Neuronal stem cell (in vitro differentiated cells): ENCODE measurements around the gene MUC4.

Experiments
- DNase-seq: peaks from one replicate; pipeline ENCODE4 v3.0.0-alpha.2; 2013; ENCODE audit warnings: low spot score
- H2AFZ ChIP-seq: one replicate; pipeline ENCODE4 v1.6.1; 2013; ENCODE audit warnings: mild to moderate bottlenecking, low read length, inconsistent platforms
- H2AK5ac ChIP-seq: 2 replicates; pipeline ENCODE4 v1.6.1; 2013; ENCODE audit warnings: low read depth, mild to moderate bottlenecking, inconsistent platforms, low read length, moderate library complexity, mixed read lengths
- H2BK120ac ChIP-seq: 2 replicates; pipeline ENCODE4 v1.6.1; 2013; ENCODE audit warnings: low read depth, mild to moderate bottlenecking, inconsistent platforms, low read length, moderate library complexity, mixed read lengths
- H2BK12ac ChIP-seq: one replicate; pipeline ENCODE4 v1.6.1; 2013; ENCODE audit warnings: low read length, inconsistent platforms
- H2BK15ac ChIP-seq: 2 replicates; pipeline ENCODE4 v1.6.1; 2013; ENCODE audit warnings: mild to moderate bottlenecking, low read length, inconsistent platforms, mixed read lengths
- H2BK5ac ChIP-seq: one replicate; pipeline ENCODE4 v1.6.1; 2013; ENCODE audit warnings: inconsistent platforms, mild to moderate bottlenecking, low read length, moderate library complexity
- H3K14ac ChIP-seq: one replicate; pipeline ENCODE4 v1.6.1; 2013; ENCODE audit warnings: low read length, inconsistent platforms
- H3K18ac ChIP-seq: 2 replicates; pipeline ENCODE4 v1.6.1; 2013; ENCODE audit warnings: low read length, inconsistent platforms
- H3K23ac ChIP-seq: 2 replicates; pipeline ENCODE4 v1.6.1; 2013; ENCODE audit warnings: low read depth, mild to moderate bottlenecking, mixed read lengths, low read length, inconsistent platforms; ENCODE audit not compliant: poor library complexity
- H3K27ac ChIP-seq: replicated peaks from 3 replicates; pipeline ENCODE4 v1.5.1; 2013; ENCODE audit warnings: low read length, inconsistent platforms
- H3K27me3 ChIP-seq, 3 experiments: 2 replicates each; pipeline ENCODE4 v1.6.1; 2013; ENCODE audit warnings: low read length in 3 of 3, mild to moderate bottlenecking in 2 of 3, inconsistent platforms in 1 of 3, low read depth in 1 of 3, mixed read lengths in 1 of 3, moderate library complexity in 1 of 3; ENCODE audit not compliant: control insufficient read depth in 3 of 3, insufficient read depth in 3 of 3
- H3K36me3 ChIP-seq, 2 donors: replicated peaks in 1 of 2; 2 replicates each; pipeline ENCODE4 v1.6.1; 2013; ENCODE audit warnings: low read length in 2 of 2; ENCODE audit not compliant: control insufficient read depth in 2 of 2, insufficient read depth in 2 of 2
- H3K4ac ChIP-seq: 2 replicates; pipeline ENCODE4 v1.6.1; 2013; ENCODE audit warnings: inconsistent platforms, mild to moderate bottlenecking, low read length, moderate library complexity
- H3K4me1 ChIP-seq, 2 donors: 1 replicate in 1 of 2; 2 replicates in 1 of 2; pipeline ENCODE4 v1.6.1; 2013; ENCODE audit warnings: low read length in 2 of 2, low read depth in 1 of 2; ENCODE audit not compliant: control insufficient read depth in 2 of 2, insufficient read depth in 1 of 2
- H3K4me2 ChIP-seq: one replicate; pipeline ENCODE4 v1.6.1; 2013; ENCODE audit warnings: mild to moderate bottlenecking, low read length, inconsistent platforms; ENCODE audit not compliant: insufficient read depth, poor library complexity, severe bottlenecking
- H3K4me3 ChIP-seq, 2 donors: 2 replicates each; pipeline ENCODE4 v1.5.1; 2013; ENCODE audit warnings: low read length in 2 of 2, mild to moderate bottlenecking in 2 of 2, inconsistent platforms in 1 of 2, moderate library complexity in 1 of 2
- H3K79me1 ChIP-seq: one replicate; pipeline ENCODE4 v1.6.1; 2013; ENCODE audit warnings: low read depth, mild to moderate bottlenecking, inconsistent platforms, low read length, moderate library complexity
- H3K9ac ChIP-seq: one replicate; pipeline ENCODE4 v1.6.1; 2013; ENCODE audit warnings: mild to moderate bottlenecking, low read depth, low read length, inconsistent platforms; ENCODE audit not compliant: poor library complexity
- H3K9me3 ChIP-seq, 2 donors: replicated peaks in 1 of 2; 2 replicates each; pipeline versions ENCODE3 to v1.6.1; 2013; ENCODE audit warnings: low read length in 2 of 2, mild to moderate bottlenecking in 2 of 2, inconsistent platforms in 1 of 2, low read depth in 1 of 2, mixed read lengths in 1 of 2, moderate library complexity in 1 of 2; ENCODE audit not compliant: control insufficient read depth in 2 of 2, insufficient read depth in 1 of 2
- H4K8ac ChIP-seq: one replicate; pipeline ENCODE4 v1.6.1; 2013; ENCODE audit warnings: low read depth, mild to moderate bottlenecking, inconsistent platforms, low read length, moderate library complexity
- H4K91ac ChIP-seq: one replicate; pipeline ENCODE4 v1.6.1; 2013; ENCODE audit warnings: low read length, low read depth, mild to moderate bottlenecking, inconsistent platforms; ENCODE audit not compliant: poor library complexity
- WGBS, 2 donors: extraction: QIAGEN DNeasy Blood & Tissue Kit; methylation state at CpG; one replicate each; pipeline ENCODE4 v1.1.7; 2013; ENCODE audit warnings: missing lambda C conversion rate in 2 of 2, mixed read lengths in 1 of 2; ENCODE audit not compliant: insufficient read length in 2 of 2, insufficient replicate concordance in 1 of 2; ENCODE audit errors: extremely low coverage in 2 of 2; 5-methylcytosine and 5-hydroxymethylcytosine counted together

MUC4 gene

GRCh38 chr3:195802795-195803194, 8.9 kb downstream of the MUC4 start:
- Histone ChIP-seq H3K36me3 (no peaks in the 10 kb centered on the region), H2AFZ (no peak overlapping the region), H3K79me1 (no peaks in the 10 kb centered on the region), H4K91ac (no peak overlapping the region), H3K27me3 (peaks cover 0 to 63% (median 0%) of the 10 kb centered on the region in 3 experiments), H2BK120ac (no peak overlapping the region), H4K8ac (no peak overlapping the region), H3K14ac (no peak overlapping the region), H3K4ac (no peak overlapping the region), H3K4me2 (no peak overlapping the region), H3K9ac (no peak overlapping the region), H3K27ac (no peak overlapping the region), H2BK12ac (no peak overlapping the region), H3K4me3 (no peak overlapping the region), H2BK5ac (no peak overlapping the region), H3K18ac (no peak overlapping the region), H3K23ac (no peak overlapping the region), H2AK5ac (no peak overlapping the region), H2BK15ac (no peak overlapping the region), H3K9me3 (no peaks in the 10 kb centered on the region), H3K4me1 (peaks cover 0 to 11% of the 10 kb centered on the region in 2 donors)
- no CpG with 5 or more reads among the region's 9 CpGs for WGBS, 2 donors
- DNase-seq: no peak

GRCh38 chr3:195802261-195802701, 9.4 kb downstream of the MUC4 start:
- Histone ChIP-seq H4K8ac (no peak overlapping the region), H2BK5ac (no peak overlapping the region), H4K91ac (no peak overlapping the region), H3K4me1 (peaks cover 0 to 11% of the 10 kb centered on the region in 2 donors), H3K9me3 (no peaks in the 10 kb centered on the region), H3K27me3 (peaks cover 0 to 59% (median 0%) of the 10 kb centered on the region in 3 experiments), H3K4me3 (no peak overlapping the region), H3K4ac (no peak overlapping the region), H3K27ac (no peak overlapping the region), H3K14ac (no peak overlapping the region), H3K9ac (no peak overlapping the region), H2AK5ac (no peak overlapping the region), H3K4me2 (no peak overlapping the region), H2BK120ac (no peak overlapping the region), H3K79me1 (no peaks in the 10 kb centered on the region), H3K23ac (no peak overlapping the region), H2BK15ac (peak overlapping the region; percentile 7), H3K36me3 (no peaks in the 10 kb centered on the region), H2BK12ac (no peak overlapping the region), H2AFZ (no peak overlapping the region), H3K18ac (no peak overlapping the region)
- no CpG with 5 or more reads among the region's 15 CpGs for WGBS, 2 donors
- DNase-seq: no peak

- Histone ChIP-seq H3K36me3 (no peaks in the 10 kb centered on the region), H3K79me1 (no peaks in the 10 kb centered on the region), H2AK5ac (no peak overlapping the region), H3K4me1 (peaks cover 0 to 6% of the 10 kb centered on the region in 2 donors), H2BK120ac (no peak overlapping the region), H2AFZ (no peak overlapping the region), H2BK5ac (no peak overlapping the region), H3K23ac (peak overlapping the region; percentile 8), H2BK15ac (peak overlapping the region; percentile 7), H3K27me3 (peaks cover 0 to 54% (median 0%) of the 10 kb centered on the region in 3 experiments), H3K4me3 (no peak overlapping the region), H3K18ac (peak overlapping the region; percentile 49), H4K8ac (no peak overlapping the region), H3K4ac (no peak overlapping the region), H3K27ac (no peak overlapping the region), H3K4me2 (no peak overlapping the region), H3K14ac (no peak overlapping the region), H2BK12ac (peak overlapping the region; percentile 59), H3K9me3 (no peaks in the 10 kb centered on the region), H4K91ac (no peak overlapping the region), H3K9ac (peak overlapping the region; percentile 70)
- no CpG with 5 or more reads among the region's 35 CpGs for WGBS, 2 donors
- no peak for DNase-seq
Observed at GRCh38 chr3:195801251-195802183, 10.2 kb downstream of the MUC4 start.

- no peak for DNase-seq
- no peak overlapping the region for H2BK120ac ChIP-seq
- H3K4me2 ChIP-seq: no peak overlapping the region
- no peak overlapping the region for H3K14ac ChIP-seq
- H3K18ac ChIP-seq: no peak overlapping the region
- H3K27ac ChIP-seq: no peak overlapping the region
- peaks cover 0 to 48% (median 0%) of the 10 kb centered on the region in 3 experiments for H3K27me3 ChIP-seq
- no peak overlapping the region for H4K8ac ChIP-seq
- H2BK15ac ChIP-seq: no peak overlapping the region
- peaks cover 0 to 2% of the 10 kb centered on the region in 2 donors for H3K4me1 ChIP-seq
- no peaks in the 10 kb centered on the region for H3K9me3 ChIP-seq
- no peak overlapping the region for H2AFZ ChIP-seq
- no peaks in the 10 kb centered on the region for H3K36me3 ChIP-seq
- H2BK5ac ChIP-seq: no peak overlapping the region
- H3K4ac ChIP-seq: no peak overlapping the region
- H2BK12ac ChIP-seq: no peak overlapping the region
- no peaks in the 10 kb centered on the region for H3K79me1 ChIP-seq
- H3K4me3 ChIP-seq: no peak overlapping the region
- H2AK5ac ChIP-seq: no peak overlapping the region
- no peak overlapping the region for H3K23ac ChIP-seq
- H3K9ac ChIP-seq: no peak overlapping the region
- no peak overlapping the region for H4K91ac ChIP-seq
- no CpG with 5 or more reads among the region's 6 CpGs for WGBS, 2 donors
Observed at GRCh38 chr3:195800240-195800639, 11.5 kb downstream of the MUC4 start.
